Myocyte (in vitro differentiated cells): ENCODE results near the gene TRIM40. TPM values are rescaled to one million over a fixed set of nuclear protein-coding genes. Genes with fewer than 3 reads are reported as not detected.
A peak's percentile ranks its signal among the peaks of the same experiment; 100 is the strongest.

ENCODE experiments used
- DNase-seq: peaks from one replicate; pipeline ENCODE4 v3.0.0-alpha.2; 2012; ENCODE audit warnings: low read depth
- total RNA-seq: library from RNA; depleted of rRNA; stranded (reverse); fragments of >200 nt; gene quantifications from 2 replicates; pipeline ENCODE4 v1.2.3, GENCODE V29; 2014

Gene TRIM40
- total RNA-seq, 1 donor from 2014 or later = not detected

DNA sequence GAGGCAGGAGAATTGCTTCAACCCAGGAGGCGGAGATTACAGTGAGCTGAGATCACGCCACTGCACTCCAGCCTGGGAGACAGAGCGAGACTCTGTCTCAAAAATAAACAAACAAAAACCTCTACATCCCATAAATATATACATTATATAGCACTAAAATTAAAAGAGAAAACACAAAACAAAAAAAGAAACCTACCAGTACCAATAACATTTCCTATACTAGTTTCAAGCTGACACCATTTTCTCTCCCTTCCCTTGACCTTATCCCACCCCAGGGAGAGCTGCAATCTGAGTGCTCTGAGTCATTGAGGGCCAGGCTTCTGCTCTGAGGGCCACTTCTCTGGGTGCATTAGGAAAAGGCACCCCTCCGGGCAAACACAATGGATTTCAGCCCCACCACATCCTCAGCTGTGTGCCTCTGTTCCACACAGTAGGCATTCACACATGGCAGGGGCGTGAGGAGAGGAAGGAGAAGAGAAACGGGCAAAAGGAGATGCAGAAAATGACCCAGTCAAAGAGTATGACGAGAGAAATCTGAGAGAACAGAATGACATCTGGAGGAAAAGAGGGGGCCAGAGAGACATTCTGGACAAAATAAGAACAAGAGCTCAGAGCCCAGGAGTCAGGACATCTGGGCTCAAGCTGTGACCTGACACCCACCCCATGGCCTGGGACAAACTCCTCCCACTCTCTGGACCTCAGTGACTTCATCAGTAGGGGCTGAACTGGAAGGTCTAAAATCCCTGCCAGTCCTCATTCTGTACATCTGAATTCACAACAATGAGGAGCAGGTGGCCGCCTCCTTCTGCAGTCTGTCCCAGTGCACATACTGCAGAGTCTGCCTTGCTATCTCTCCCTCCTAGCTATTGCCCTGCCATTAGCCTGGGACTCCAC, 59.1 kb downstream of the TRIM40 start:
- DNase-seq = peak; percentile 59

DNA sequence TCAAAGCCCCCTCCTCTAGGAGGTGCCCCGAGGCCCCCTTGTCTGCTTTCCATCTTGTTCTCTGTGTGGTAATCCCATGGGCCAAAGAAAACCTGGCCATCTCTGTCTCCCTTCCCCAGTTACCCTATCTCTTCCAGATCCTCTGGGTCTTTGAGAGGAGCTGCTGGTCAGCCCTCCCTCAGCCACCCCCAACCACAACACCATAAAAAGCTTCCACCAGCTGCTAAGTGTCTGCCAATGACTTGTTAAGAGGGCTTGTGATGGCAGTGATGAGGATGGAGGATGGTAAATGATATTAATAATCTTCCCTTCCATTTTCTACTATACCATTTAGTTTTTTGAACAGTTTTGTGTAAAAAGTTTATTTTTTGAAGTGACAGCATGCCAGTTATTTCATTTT, 60.0 kb downstream of the TRIM40 start:
- peak; percentile 63 for DNase-seq

DNA sequence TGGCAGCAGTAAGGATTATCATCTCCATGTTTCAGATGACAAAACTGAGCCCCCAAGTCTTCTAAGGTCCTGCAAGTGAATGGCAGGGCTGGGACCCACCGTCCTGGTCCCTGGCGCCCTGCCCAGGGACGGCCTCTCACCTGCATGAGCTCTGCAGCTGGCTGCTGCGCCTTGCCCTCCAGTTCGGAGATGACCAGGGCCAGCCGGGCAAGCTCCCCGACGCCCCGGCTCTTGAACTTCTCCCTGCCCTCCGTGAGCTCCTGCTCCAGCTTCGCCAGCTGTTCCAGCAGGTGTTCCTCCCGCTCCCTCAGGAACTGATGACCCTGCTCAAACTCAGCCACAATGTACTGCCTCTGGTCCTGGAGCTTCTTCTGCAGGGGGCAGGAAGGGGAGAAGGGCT, 60.4 kb downstream of the TRIM40 start:
- no peak for DNase-seq

Other genes with a start within 250 kb of the TRIM40 start
- gene HLA-A, start 193.6 kb upstream of the TRIM40 start, total RNA-seq = 1,062 and 1,076 TPM in 2 replicates
- gene POLR1H, start 74.9 kb upstream of the TRIM40 start, total RNA-seq = 17.9 and 20.2 TPM in 2 replicates
- gene PPP1R11, start 68.9 kb upstream of the TRIM40 start, total RNA-seq = 35.1 and 37.9 TPM in 2 replicates
- gene RNF39, start 60.4 kb upstream of the TRIM40 start, total RNA-seq = not detected in 2 replicates
- gene TRIM31, start 23.1 kb upstream of the TRIM40 start, total RNA-seq = not detected in 2 replicates
- gene TRIM10, start 25.1 kb downstream of the TRIM40 start, total RNA-seq = not detected in 2 replicates
- not detected in 2 replicates for gene TRIM15, start 27.4 kb downstream of the TRIM40 start, total RNA-seq
- 13.7 and 22.4 TPM in 2 replicates for gene TRIM26, start 77.3 kb downstream of the TRIM40 start, total RNA-seq
- gene TRIM39, start 190.8 kb downstream of the TRIM40 start, total RNA-seq = 11.6 and 12.9 TPM in 2 replicates
- 11.2 and 24.6 TPM in 2 replicates for gene RPP21, start 209.0 kb downstream of the TRIM40 start, total RNA-seq